ENCODE data around the gene ARAP2.
A peak's percentile ranks its signal among the peaks of the same experiment; 100 is the strongest.

ARAP2 gene

GRCh38 chr4:36264207-36264826, 20.0 kb upstream of the ARAP2 start:
- no peak overlapping the region for H3K4me3 ChIP-seq (ENCODE audit: low read depth, low read length)
- no peak for DNase-seq (ENCODE audit: low read depth)

- no peak overlapping the region for H3K4me3 ChIP-seq (ENCODE audit: low read depth, low read length)
- no peak for DNase-seq (ENCODE audit: low read depth)
Measured at GRCh38 chr4:36260731-36261130, 16.4 kb upstream of the ARAP2 start.

- H3K4me3 ChIP-seq (ENCODE audit: low read depth, low read length): no peak overlapping the region
- no peak for DNase-seq (ENCODE audit: low read depth)
Measured at GRCh38 chr4:36256398-36256891, 12.1 kb upstream of the ARAP2 start.

GRCh38 chr4:36255577-36255976, 11.3 kb upstream of the ARAP2 start:
- no peak for DNase-seq (ENCODE audit: low read depth)

GRCh38 chr4:36254371-36254770, 10.1 kb upstream of the ARAP2 start:
- no peak overlapping the region for H3K4me3 ChIP-seq (ENCODE audit: low read depth, low read length)
- no peak for DNase-seq (ENCODE audit: low read depth)

More at GRCh38 chr4:36255577-36255976, 11.3 kb upstream of the ARAP2 start:
- no peak overlapping the region for H3K4me3 ChIP-seq (ENCODE audit: low read depth, low read length)

GRCh38 chr4:36251983-36252382, 7.7 kb upstream of the ARAP2 start:
- H3K4me3 ChIP-seq (ENCODE audit: low read depth, low read length): no peak overlapping the region
- no peak for DNase-seq (ENCODE audit: low read depth)

GRCh38 chr4:36249610-36250009, 5.3 kb upstream of the ARAP2 start:
- no peak overlapping the region for H3K4me3 ChIP-seq (ENCODE audit: low read depth, low read length)
- no peak for DNase-seq (ENCODE audit: low read depth)

GRCh38 chr4:36243355-36244256, 708 bp downstream of the ARAP2 start:
- H3K4me3 ChIP-seq (ENCODE audit: low read depth, low read length): peak overlapping the region; percentile 58
- no peak for DNase-seq (ENCODE audit: low read depth)

GRCh38 chr4:36242629-36243354, 1.5 kb downstream of the ARAP2 start:
- DNase-seq (ENCODE audit: low read depth): no peak

GRCh38 chr4:36241771-36242170, 2.5 kb downstream of the ARAP2 start:
- no peak overlapping the region for H3K4me3 ChIP-seq (ENCODE audit: low read depth, low read length)
- no peak for DNase-seq (ENCODE audit: low read depth)

More at GRCh38 chr4:36242629-36243354, 1.5 kb downstream of the ARAP2 start:
- no peak overlapping the region for H3K4me3 ChIP-seq (ENCODE audit: low read depth, low read length)

GRCh38 chr4:36237366-36238313, 6.7 kb downstream of the ARAP2 start:
- H3K4me3 ChIP-seq (ENCODE audit: low read depth, low read length): no peak overlapping the region
- no peak for DNase-seq (ENCODE audit: low read depth)

- no peak for DNase-seq (ENCODE audit: low read depth)
- H3K4me3 ChIP-seq (ENCODE audit: low read depth, low read length): no peak overlapping the region
Measured at GRCh38 chr4:36236159-36236558, 8.2 kb downstream of the ARAP2 start.

GRCh38 chr4:36235306-36235705, 9.0 kb downstream of the ARAP2 start:
- no peak for DNase-seq (ENCODE audit: low read depth)

GRCh38 chr4:36233567-36234266, 10.6 kb downstream of the ARAP2 start:
- no peak overlapping the region for H3K4me3 ChIP-seq (ENCODE audit: low read depth, low read length)

More at GRCh38 chr4:36235306-36235705, 9.0 kb downstream of the ARAP2 start:
- no peak overlapping the region for H3K4me3 ChIP-seq (ENCODE audit: low read depth, low read length)

GRCh38 chr4:36230534-36230933, 13.8 kb downstream of the ARAP2 start:
- H3K4me3 ChIP-seq (ENCODE audit: low read depth, low read length): no peak overlapping the region
- DNase-seq (ENCODE audit: low read depth): no peak

More at GRCh38 chr4:36233567-36234266, 10.6 kb downstream of the ARAP2 start:
- DNase-seq (ENCODE audit: low read depth): no peak

GRCh38 chr4:36227913-36228312, 16.4 kb downstream of the ARAP2 start:
- no peak for DNase-seq (ENCODE audit: low read depth)
- H3K4me3 ChIP-seq (ENCODE audit: low read depth, low read length): no peak overlapping the region

- H3K4me3 ChIP-seq (ENCODE audit: low read depth, low read length): no peak overlapping the region
- DNase-seq (ENCODE audit: low read depth): no peak
Measured at GRCh38 chr4:36226430-36227227, 17.7 kb downstream of the ARAP2 start.
